Esophagus muscularis mucosa (tissue), 4 donors: ENCODE measurements around the gene ST7L. TPM values are rescaled to one million over a fixed set of nuclear protein-coding genes. Genes with fewer than 3 reads are reported as not detected.

Experiments used
- DNase-seq: peaks from one replicate; pipeline ENCODE4 v3.0.0-alpha.2; 2017; ENCODE audit errors: extremely low spot score
- H3K27ac ChIP-seq, 4 donors: fragments of 200-600 bp; sonication (generic); replicated peaks in 1 of 4; 1 replicate in 3 of 4; 2 replicates in 1 of 4; pipeline ENCODE4 v1.5.1; 2016 to 2019; ENCODE audit warnings: mild to moderate bottlenecking in 1 of 4
- H3K27me3 ChIP-seq, 4 donors: fragments of 200-600 bp; sonication (generic); one replicate each; pipeline versions ENCODE4 v1.5.1 to v1.6.0; 2016 to 2019
- H3K36me3 ChIP-seq, 4 donors: fragments of 200-600 bp; sonication (generic); one replicate each; pipeline ENCODE4 v1.5.1; 2016 to 2019
- H3K4me1 ChIP-seq, 4 donors: fragments of 200-600 bp; sonication (generic); one replicate each; pipeline ENCODE4 v1.5.1; 2016 to 2019
- H3K4me3 ChIP-seq, 4 donors: fragments of 200-600 bp; sonication (generic); 1 replicate in 2 of 4; 2 replicates in 2 of 4; pipeline ENCODE4 v1.5.1; 2016 to 2019; ENCODE audit warnings: mild to moderate bottlenecking in 4 of 4, moderate library complexity in 1 of 4
- H3K9me3 ChIP-seq, 4 donors: fragments of 200-600 bp; sonication (generic); 1 replicate in 3 of 4; 2 replicates in 1 of 4; pipeline ENCODE4 v1.5.1; 2016 to 2019
- CTCF ChIP-seq, 3 experiments: fragments of 200-600 bp in 2 of 3; fragments of 450-650 bp in 1 of 3; sonication (generic) in 2 of 3; IDR thresholded peaks; one replicate each; pipeline ENCODE4 v1.5.1; 2017 to 2019; ENCODE audit warnings: antibody characterized with exemption in 3 of 3, mild to moderate bottlenecking in 2 of 3, moderate library complexity in 1 of 3
- EP300 ChIP-seq: sonication (generic); formaldehyde crosslinking; IDR thresholded peaks from one replicate; pipeline ENCODE4 v1.6.1; 2017; ENCODE audit warnings: antibody characterized with exemption
- POLR2A ChIP-seq: fragments of 450-650 bp; IDR thresholded peaks from one replicate; pipeline ENCODE4 v1.6.1; 2017; ENCODE audit warnings: antibody characterized with exemption, moderate library complexity, mild to moderate bottlenecking, low read depth
- POLR2AphosphoS5 ChIP-seq, 2 donors: sonication (generic); formaldehyde crosslinking; IDR thresholded peaks; one replicate each; pipeline ENCODE4 v1.6.1; 2017; ENCODE audit warnings: antibody characterized with exemption in 2 of 2
- WGBS: methylation state at CpG from one replicate; pipeline ENCODE4 v1.1.5; 2018; 5-methylcytosine and 5-hydroxymethylcytosine counted together
- intact Hi-C: fragments of 100-400 bp; cut with DNase I; formaldehyde crosslinking; loops from one replicate; pipeline ENCODE4 v1.15.1; 2023
- total RNA-seq, 4 donors: library from RNA; depleted of rRNA; stranded (reverse); fragments of >200 nt; gene quantifications; one replicate each; pipeline versions ENCODE4 v1.1.0 to v1.2.1, GENCODE V29; 2016

ST7L gene
- total RNA-seq, 4 donors from 2014 or later = 12.9 to 23.0 (median 21.0) TPM

- 73% methylated on average over 3 of the region's 3 CpGs for WGBS
- intact Hi-C loops = no loop called here
- peaks cover 0 to 3% (median 0%) of the 10 kb centered on the region in 4 donors for H3K27me3 ChIP-seq
Measured at GRCh38 chr1:112548547-112548946, 70.4 kb downstream of the ST7L start.

GRCh38 chr1:112546076-112546475, 72.9 kb downstream of the ST7L start:
- Histone ChIP-seq H3K27me3 (peaks cover 0 to 3% (median 0%) of the 10 kb centered on the region in 4 donors), H3K36me3 (peaks cover under 1 to 47% (median 32%) of the 10 kb centered on the region in 4 donors), H3K9me3 (no peaks in the 10 kb centered on the region), H3K4me1 (peaks cover 0 to 18% (median 9%) of the 10 kb centered on the region in 4 donors), H3K4me3 (no peak overlapping the region), H3K27ac (no peak overlapping the region)
- DNase-seq = no peak
- WGBS = 100% methylated on average over 2 of the region's 2 CpGs
- TF ChIP-seq POLR2AphosphoS5 (IDR thresholded peaks at IDR 0.05) = no peak
- no peak for TF ChIP-seq EP300
- TF ChIP-seq CTCF (IDR thresholded peaks at IDR 0.05) = no peak
- TF ChIP-seq POLR2A = no peak
- intact Hi-C loops = no loop called here

More at GRCh38 chr1:112548547-112548946, 70.4 kb downstream of the ST7L start:
- peaks cover 0 to 18% (median 9%) of the 10 kb centered on the region in 4 donors for H3K4me1 ChIP-seq
- no peak for DNase-seq
- H3K4me3 ChIP-seq = no peak overlapping the region
- peaks cover 0 to 33% (median 15%) of the 10 kb centered on the region in 4 donors for H3K36me3 ChIP-seq
- no peaks in the 10 kb centered on the region for H3K9me3 ChIP-seq
- no peak overlapping the region for H3K27ac ChIP-seq
- TF ChIP-seq EP300 (no peak), POLR2AphosphoS5 (IDR thresholded peaks at IDR 0.05) (no peak), POLR2A (no peak), CTCF (IDR thresholded peaks at IDR 0.05) (no peak)

GRCh38 chr1:112544751-112545150, 74.2 kb downstream of the ST7L start:
- H3K4me3 ChIP-seq = no peak overlapping the region
- H3K9me3 ChIP-seq = no peaks in the 10 kb centered on the region
- WGBS = 59% methylated on average over 3 of the region's 3 CpGs
- TF ChIP-seq CTCF (IDR thresholded peaks at IDR 0.05) = no peak
- no peak for TF ChIP-seq POLR2A
- no peak for TF ChIP-seq POLR2AphosphoS5 (IDR thresholded peaks at IDR 0.05)
- TF ChIP-seq EP300 = no peak
- H3K36me3 ChIP-seq = peaks cover 7 to 60% (median 35%) of the 10 kb centered on the region in 4 donors
- intact Hi-C loops = no loop called here
- peak overlapping the region in 3 of 4 donors; percentile 27 to 51 (median 47) for H3K27ac ChIP-seq
- no peaks in the 10 kb centered on the region for H3K27me3 ChIP-seq
- peaks cover 0 to 18% (median 9%) of the 10 kb centered on the region in 4 donors for H3K4me1 ChIP-seq
- no peak for DNase-seq

GRCh38 chr1:112544011-112544688, 74.8 kb downstream of the ST7L start:
- Histone ChIP-seq H3K9me3 (no peaks in the 10 kb centered on the region), H3K27me3 (no peaks in the 10 kb centered on the region), H3K36me3 (peaks cover 7 to 65% (median 36%) of the 10 kb centered on the region in 4 donors), H3K4me1 (peaks cover 0 to 18% (median 9%) of the 10 kb centered on the region in 4 donors), H3K27ac (peak overlapping the region; percentile 27 to 60 (median 49)), H3K4me3 (no peak overlapping the region)
- TF ChIP-seq EP300 (no peak), POLR2AphosphoS5 (IDR thresholded peaks at IDR 0.05) (peak in 1 of 2 donors; percentile 29)
- 31% methylated on average over 1 of the region's 1 CpG for WGBS
- intact Hi-C loops = no loop called here
- DNase-seq = no peak

GRCh38 chr1:112542206-112542973, 76.6 kb downstream of the ST7L start:
- intact Hi-C loops = no loop called here
- 93% methylated on average over 9 of the region's 9 CpGs for WGBS
- no peak for TF ChIP-seq CTCF (IDR thresholded peaks at IDR 0.05)
- no peaks in the 10 kb centered on the region for H3K27me3 ChIP-seq
- peaks cover 7 to 60% (median 31%) of the 10 kb centered on the region in 4 donors for H3K36me3 ChIP-seq
- peaks cover 3 to 18% (median 10%) of the 10 kb centered on the region in 4 donors for H3K4me1 ChIP-seq
- H3K27ac ChIP-seq = no peak overlapping the region
- no peak overlapping the region for H3K4me3 ChIP-seq
- no peaks in the 10 kb centered on the region for H3K9me3 ChIP-seq
- no peak for DNase-seq
